Measurements from ENCODE around the gene CIAO2B. TPM values are rescaled to one million over a fixed set of nuclear protein-coding genes. Genes with fewer than 3 reads are reported as not detected.

Gene CIAO2B
- polyA plus RNA-seq, 1 donor from 2014 or later: 339 TPM

GRCh38 chr16:66953462-66954096, 19.4 kb upstream of the CIAO2B start:
- Histone ChIP-seq H3K27ac (ENCODE audit: low read length) (no peak overlapping the region), H3K4me2 (ENCODE audit: low read length) (no peak overlapping the region), H2AFZ (ENCODE audit: low read depth, low read length) (no peak overlapping the region), H3K9me2 (ENCODE audit: insufficient read depth, low read length) (no peaks in the 10 kb centered on the region), H3F3A (ENCODE audit: insufficient read depth, low read length, poor library complexity, severe bottlenecking) (no peaks in the 10 kb centered on the region), H3K9me3 (ENCODE audit: low read length) (no peaks in the 10 kb centered on the region), H3K36me3 (ENCODE audit: insufficient read depth, low read length) (no peaks in the 10 kb centered on the region), H4K20me1 (ENCODE audit: insufficient read depth) (no peaks in the 10 kb centered on the region), H3K27me3 (ENCODE audit: insufficient read depth, low read depth, low read length) (peaks cover 26% of the 10 kb centered on the region), H3K4me3 (ENCODE audit: low read length) (no peak overlapping the region), H3K9ac (ENCODE audit: low read length) (no peak overlapping the region), H3K79me2 (replicated peaks; ENCODE audit: insufficient read depth, low read length) (no peaks in the 10 kb centered on the region)
- TF ChIP-seq POLR2AphosphoS5 (IDR thresholded peaks at IDR 0.05): no peak
- no peak for TF ChIP-seq EZH2 (IDR thresholded peaks at IDR 0.05; ENCODE audit: borderline replicate concordance, insufficient read depth, low read length, poor library complexity, severe bottlenecking)
- TF ChIP-seq EP300 (conservative IDR thresholded peaks at IDR 0.05; ENCODE audit: poor library complexity, severe bottlenecking): no peak

- TF ChIP-seq MXI1 (conservative IDR thresholded peaks at IDR 0.05; ENCODE audit: poor library complexity, severe bottlenecking) (no peak), TAF1 (IDR thresholded peaks at IDR 0.05; ENCODE audit: low read depth) (no peak), SMC3 (conservative IDR thresholded peaks at IDR 0.05; ENCODE audit: poor library complexity) (no peak), CTCF (IDR thresholded peaks at IDR 0.05; ENCODE audit: poor library complexity, severe bottlenecking) (no peak), EP300 (conservative IDR thresholded peaks at IDR 0.05; ENCODE audit: poor library complexity, severe bottlenecking) (no peak), EZH2 (IDR thresholded peaks at IDR 0.05; ENCODE audit: borderline replicate concordance, insufficient read depth, low read length, poor library complexity, severe bottlenecking) (no peak), POLR2AphosphoS5 (IDR thresholded peaks at IDR 0.05) (no peak), RAD21 (conservative IDR thresholded peaks at IDR 0.05) (no peak), REST (IDR thresholded peaks at IDR 0.05; ENCODE audit: borderline replicate concordance) (no peak)
- Histone ChIP-seq H3K36me3 (ENCODE audit: insufficient read depth, low read length) (no peaks in the 10 kb centered on the region), H3K9me3 (ENCODE audit: low read length) (no peaks in the 10 kb centered on the region), H4K20me1 (ENCODE audit: insufficient read depth) (no peaks in the 10 kb centered on the region), H3F3A (ENCODE audit: insufficient read depth, low read length, poor library complexity, severe bottlenecking) (no peaks in the 10 kb centered on the region), H2AFZ (ENCODE audit: low read depth, low read length) (no peak overlapping the region), H3K4me3 (ENCODE audit: low read length) (no peak overlapping the region), H3K4me2 (ENCODE audit: low read length) (no peak overlapping the region), H3K9ac (ENCODE audit: low read length) (no peak overlapping the region), H3K27me3 (ENCODE audit: insufficient read depth, low read depth, low read length) (peaks cover 35% of the 10 kb centered on the region), H3K27ac (ENCODE audit: low read length) (no peak overlapping the region), H3K9me2 (ENCODE audit: insufficient read depth, low read length) (no peaks in the 10 kb centered on the region), H3K79me2 (replicated peaks; ENCODE audit: insufficient read depth, low read length) (no peaks in the 10 kb centered on the region)
These were observed 18.4 kb upstream of the CIAO2B start for GRCh38 chr16:66952430-66953110.
